Astrocyte (in vitro differentiated cells and primary cell): ENCODE data around the gene SETD2. TPM values are rescaled to one million over a fixed set of nuclear protein-coding genes. Genes with fewer than 3 reads are reported as not detected.

Source experiments
- DNase-seq: peaks from one replicate; pipeline ENCODE4 v3.0.0-alpha.2; 2010; ENCODE audit warnings: low read depth
- FAIRE-seq: peaks from 2 replicates; lab custom pipeline; 2011; peaks lifted over from hg19 to GRCh38; lab: Jason Lieb, UNC
- H2AFZ ChIP-seq: 2 replicates; pipeline ENCODE4 v1.6.0; 2012; ENCODE audit warnings: low read depth, low read length, inconsistent platforms
- H3K27ac ChIP-seq: 2 replicates; pipeline ENCODE4 v1.5.1; 2011; ENCODE audit warnings: low read depth, low read length, inconsistent platforms
- H3K27me3 ChIP-seq: 2 replicates; pipeline ENCODE4 v1.6.0; 2011; ENCODE audit warnings: low read length, inconsistent platforms; ENCODE audit not compliant: insufficient read depth
- H3K36me3 ChIP-seq: 2 replicates; pipeline ENCODE4 v1.5.1; 2011; ENCODE audit warnings: low read length, inconsistent platforms; ENCODE audit not compliant: insufficient read depth
- H3K4me1 ChIP-seq: 2 replicates; pipeline ENCODE4 v1.5.1; 2011; ENCODE audit warnings: low read length, inconsistent platforms; ENCODE audit not compliant: insufficient read depth
- H3K4me2 ChIP-seq: 2 replicates; pipeline ENCODE4 v1.6.0; 2012; ENCODE audit warnings: low read length, inconsistent platforms
- H3K4me3 ChIP-seq: 2 replicates; pipeline ENCODE4 v1.5.1; 2011; ENCODE audit warnings: low read depth, mild to moderate bottlenecking, low read length, inconsistent platforms; ENCODE audit not compliant: insufficient read depth
- H3K79me2 ChIP-seq: 2 replicates; pipeline ENCODE4 v1.6.0; 2012; ENCODE audit warnings: mild to moderate bottlenecking, low read length, inconsistent platforms; ENCODE audit not compliant: insufficient read depth
- H3K9ac ChIP-seq: 2 replicates; pipeline ENCODE4 v1.6.0; 2012; ENCODE audit warnings: mild to moderate bottlenecking, low read length, inconsistent platforms
- H3K9me3 ChIP-seq: 2 replicates; pipeline ENCODE4 v1.5.1; 2012; ENCODE audit warnings: low read depth, mild to moderate bottlenecking, low read length, inconsistent platforms; ENCODE audit not compliant: insufficient read depth
- H4K20me1 ChIP-seq: 2 replicates; pipeline ENCODE4 v1.6.0; 2012; ENCODE audit warnings: low read length, inconsistent platforms; ENCODE audit not compliant: insufficient read depth
- H3K27ac Mint-ChIP-seq: one replicate; pipeline ENCODE4 v1.8.0; 2021; ENCODE audit warnings: mild to moderate bottlenecking, mixed read lengths; ENCODE audit not compliant: unreplicated experiment
- H3K27me3 Mint-ChIP-seq: one replicate; pipeline ENCODE4 v1.8.0; 2021; ENCODE audit warnings: low read depth, mixed read lengths; ENCODE audit not compliant: unreplicated experiment
- H3K36me3 Mint-ChIP-seq: one replicate; pipeline ENCODE4 v1.8.0; 2021; ENCODE audit warnings: low read depth, mixed read lengths; ENCODE audit not compliant: unreplicated experiment
- H3K4me1 Mint-ChIP-seq: one replicate; pipeline ENCODE4 v1.8.0; 2021; ENCODE audit warnings: low read depth, mixed read lengths; ENCODE audit not compliant: unreplicated experiment
- H3K4me3 Mint-ChIP-seq: one replicate; pipeline ENCODE4 v1.8.0; 2021; ENCODE audit warnings: mild to moderate bottlenecking, moderate library complexity, mixed read lengths; ENCODE audit not compliant: unreplicated experiment
- H3K9me3 Mint-ChIP-seq: one replicate; pipeline ENCODE4 v1.8.0; 2021; ENCODE audit warnings: mild to moderate bottlenecking, mixed read lengths; ENCODE audit not compliant: unreplicated experiment
- CTCF ChIP-seq: IDR thresholded peaks from 2 replicates; pipeline ENCODE4 v1.5.1; 2011; ENCODE audit warnings: low read depth, mild to moderate bottlenecking, inconsistent platforms, low read length, moderate library complexity; ENCODE audit not compliant: insufficient read depth
- EZH2 ChIP-seq: IDR thresholded peaks from 2 replicates; pipeline ENCODE4 v1.6.1; 2012; ENCODE audit warnings: mild to moderate bottlenecking, low read length, inconsistent platforms; ENCODE audit not compliant: insufficient read depth
- total RNA-seq: library from RNA; stranded (reverse); gene quantifications from 2 replicates; pipeline ENCODE4 v1.2.1, GENCODE V29; 2021

SETD2 gene
- total RNA-seq, 1 donor from 2014 or later = 46.5 TPM

- Mint-ChIP-seq H3K36me3 (no peaks in the 10 kb centered on the region), H3K4me1 (peaks cover 10% of the 10 kb centered on the region), H3K27me3 (no peaks in the 10 kb centered on the region), H3K4me3 (no peak overlapping the region), H3K9me3 (no peaks in the 10 kb centered on the region), H3K27ac (no peak overlapping the region)
- Histone ChIP-seq H3K4me2 (no peak overlapping the region), H2AFZ (no peak overlapping the region), H3K4me3 (no peak overlapping the region), H3K27ac (no peak overlapping the region), H3K36me3 (no peaks in the 10 kb centered on the region), H3K27me3 (no peaks in the 10 kb centered on the region), H3K9me3 (no peaks in the 10 kb centered on the region), H3K79me2 (peaks cover 98% of the 10 kb centered on the region), H3K9ac (no peak overlapping the region), H3K4me1 (no peaks in the 10 kb centered on the region), H4K20me1 (peaks cover 95% of the 10 kb centered on the region)
- FAIRE-seq (no peak), DNase-seq (peak; percentile 40)
- TF ChIP-seq EZH2 (no peak), CTCF (no peak)
These were observed 11.3 kb downstream of the SETD2 start for GRCh38 chr3:47152578-47152977.

- no peak overlapping the region for H2AFZ ChIP-seq
- H3K9me3 ChIP-seq = no peaks in the 10 kb centered on the region
- Mint-ChIP-seq H3K27me3 (no peaks in the 10 kb centered on the region), H3K9me3 (no peaks in the 10 kb centered on the region), H3K36me3 (no peaks in the 10 kb centered on the region), H3K4me3 (no peak overlapping the region), H3K27ac (no peak overlapping the region), H3K4me1 (peaks cover 10% of the 10 kb centered on the region)
- DNase-seq (no peak), FAIRE-seq (peak; percentile 45)
- H3K4me1 ChIP-seq = no peaks in the 10 kb centered on the region
- H3K27me3 ChIP-seq = no peaks in the 10 kb centered on the region
- TF ChIP-seq EZH2 (no peak), CTCF (no peak)
- H3K79me2 ChIP-seq = peaks cover 98% of the 10 kb centered on the region
- no peak overlapping the region for H3K4me2 ChIP-seq
- no peak overlapping the region for H3K27ac ChIP-seq
- no peaks in the 10 kb centered on the region for H3K36me3 ChIP-seq
- no peak overlapping the region for H3K9ac ChIP-seq
- H4K20me1 ChIP-seq = peaks cover 93% of the 10 kb centered on the region
- H3K4me3 ChIP-seq = no peak overlapping the region
These were observed 12.1 kb downstream of the SETD2 start for GRCh38 chr3:47151836-47152235.

GRCh38 chr3:47149339-47149933, 14.5 kb downstream of the SETD2 start:
- no peaks in the 10 kb centered on the region for H3K27me3 ChIP-seq
- peaks cover 99% of the 10 kb centered on the region for H3K79me2 ChIP-seq
- Mint-ChIP-seq H3K9me3 (no peaks in the 10 kb centered on the region), H3K4me1 (peaks cover 8% of the 10 kb centered on the region), H3K27ac (no peak overlapping the region), H3K36me3 (no peaks in the 10 kb centered on the region), H3K4me3 (no peak overlapping the region), H3K27me3 (no peaks in the 10 kb centered on the region)
- no peak overlapping the region for H2AFZ ChIP-seq
- no peak overlapping the region for H3K4me2 ChIP-seq
- no peak overlapping the region for H3K4me3 ChIP-seq
- no peak for DNase-seq
- FAIRE-seq = no peak
- no peaks in the 10 kb centered on the region for H3K4me1 ChIP-seq
- peaks cover 94% of the 10 kb centered on the region for H4K20me1 ChIP-seq
- no peak for TF ChIP-seq CTCF
- no peak for TF ChIP-seq EZH2
- no peak overlapping the region for H3K9ac ChIP-seq
- H3K27ac ChIP-seq = no peak overlapping the region
- no peaks in the 10 kb centered on the region for H3K36me3 ChIP-seq
- H3K9me3 ChIP-seq = no peaks in the 10 kb centered on the region
